OCI-LY7 (cell line): ENCODE data around the gene NF1. TPM values are rescaled to one million over a fixed set of nuclear protein-coding genes. Genes with fewer than 3 reads are reported as not detected.

Experiments
- BruUV-seq: library from RNA; stranded (reverse); fragments of 400-500 nt; replicated peaks from 2 replicates; lab custom pipeline; 2021; lab: Mats Ljungman, UMichigan
- CTCF ChIA-PET: fragments of 300-600 bp; sonication (Branson Sonifier 250); formaldehyde crosslinking; loops from one replicate; lab custom pipeline; 2022; ENCODE audit warnings: antibody characterized with exemption; ENCODE audit not compliant: unreplicated experiment; lab: Charles Lee
- POLR2A ChIA-PET: fragments of 300-600 bp; sonication (Branson Sonifier 250); formaldehyde crosslinking; loops from one replicate; lab custom pipeline; 2022; ENCODE audit warnings: antibody characterized with exemption; lab: Charles Lee
- DNase-seq: peaks from one replicate; pipeline ENCODE4 v3.0.0-alpha.2; 2015; ENCODE audit warnings: low spot score
- H2AFZ ChIP-seq: fragments of 200-600 bp; sonication (generic), shearing (Covaris generic); 2 replicates; pipeline ENCODE4 v1.6.1; 2014; ENCODE audit warnings: mild to moderate bottlenecking, antibody characterized with exemption, low read length, moderate library complexity
- H3K27ac ChIP-seq: fragments of 200-600 bp; sonication (generic); 2 replicates; pipeline ENCODE4 v1.5.1; 2014; ENCODE audit warnings: mixed run types, low read depth, mild to moderate bottlenecking, moderate library complexity, low read length, inconsistent platforms; ENCODE audit not compliant: poor library complexity, severe bottlenecking
- H3K36me3 ChIP-seq: fragments of 200-600 bp; sonication (generic); 2 replicates; pipeline ENCODE4 v1.6.1; 2014; ENCODE audit warnings: mild to moderate bottlenecking, antibody characterized with exemption, low read length, moderate library complexity, mixed read lengths; ENCODE audit not compliant: insufficient read depth
- H3K4me1 ChIP-seq: fragments of 200-600 bp; sonication (generic); 2 replicates; pipeline ENCODE4 v1.5.1; 2014; ENCODE audit warnings: mild to moderate bottlenecking, low read length; ENCODE audit not compliant: insufficient read depth, poor library complexity, severe bottlenecking
- H3K4me2 ChIP-seq: fragments of 200-600 bp; sonication (generic); 2 replicates; pipeline ENCODE4 v1.6.1; 2014; ENCODE audit warnings: mild to moderate bottlenecking, low read length
- H3K4me3 ChIP-seq: fragments of 200-600 bp; sonication (generic); 2 replicates; pipeline ENCODE4 v1.5.1; 2014; ENCODE audit warnings: mild to moderate bottlenecking, low read depth, low read length; ENCODE audit not compliant: poor library complexity, severe bottlenecking
- H3K79me2 ChIP-seq: fragments of 200-600 bp; sonication (generic); 2 replicates; pipeline ENCODE4 v1.6.1; 2016; ENCODE audit warnings: low read depth, mild to moderate bottlenecking, low read length, moderate library complexity, mixed read lengths; ENCODE audit not compliant: insufficient read depth
- H3K9me2 ChIP-seq: fragments of 200-600 bp; sonication (generic); 2 replicates; pipeline ENCODE4 v1.6.1; 2016; ENCODE audit warnings: mild to moderate bottlenecking, low read length, mixed read lengths; ENCODE audit not compliant: insufficient read depth
- H3K9me3 ChIP-seq: fragments of 200-600 bp; sonication (generic); 2 replicates; pipeline ENCODE4 v1.6.1; 2014; ENCODE audit warnings: mild to moderate bottlenecking, mixed run types, low read length, mixed read lengths
- H4K20me1 ChIP-seq: fragments of 200-600 bp; sonication (generic); 2 replicates; pipeline ENCODE4 v1.6.1; 2014; ENCODE audit warnings: mild to moderate bottlenecking, antibody characterized with exemption, low read length, moderate library complexity, mixed read lengths; ENCODE audit not compliant: insufficient read depth
- EZH2phosphoT487 ChIP-seq: fragments of 200-600 bp; sonication (generic); IDR thresholded peaks from 2 replicates; pipeline ENCODE4 v1.6.1; 2018; ENCODE audit warnings: low read depth, borderline replicate concordance, mild to moderate bottlenecking, mixed run types, antibody characterized with exemption, low read length, moderate library complexity, mixed read lengths
- intact Hi-C: fragments of 100-400 bp; cut with micrococcal nuclease; formaldehyde crosslinking; loops from one replicate; pipeline ENCODE4 v1.10.0; 2022; ENCODE audit not compliant: unreplicated experiment
- total RNA-seq, 2 experiments: library from RNA; depleted of rRNA in 1 of 2; stranded (reverse); fragments of >200 nt in 1 of 2; shearing (Covaris generic) in 1 of 2; gene quantifications; 2 replicates each; pipeline ENCODE4 v1.2.3, GENCODE V29; 2014 to 2022
- TF ChIP-seq, protein P1 (sequence below): fragments of 200-600 bp; sonication (generic); conservative IDR thresholded peaks from 2 replicates; pipeline ENCODE4 v1.5.1; 2014; ENCODE audit warnings: mild to moderate bottlenecking, antibody characterized with exemption, low read length, moderate library complexity, mixed read lengths

Gene NF1
- total RNA-seq, 2 experiments from 2014 or later, result 38.7 to 64.8 TPM

DNA sequence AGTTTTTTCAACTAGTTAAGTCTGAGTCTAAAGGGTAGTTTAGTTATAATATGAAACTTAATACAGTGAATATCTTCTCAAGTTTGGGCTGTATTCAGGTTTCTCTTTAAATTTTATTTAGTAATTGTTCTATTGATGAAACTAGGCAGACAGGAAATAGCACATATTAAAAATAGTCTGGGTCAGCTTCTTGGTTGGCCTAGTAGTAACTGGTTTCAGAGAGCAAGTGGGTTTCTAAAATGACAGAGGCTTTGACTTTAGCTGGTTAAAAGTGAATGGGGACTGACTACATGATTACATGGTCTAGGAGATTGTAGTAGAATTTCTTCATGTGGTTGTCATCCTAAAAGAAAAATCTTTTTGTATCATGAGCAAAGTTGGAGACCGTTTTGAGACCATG lies 155.5 kb downstream of the NF1 start:
- H3K4me1 ChIP-seq, result peaks cover 19% of the 10 kb centered on the region
- no TSS peak for BruUV-seq
- ChIA-PET CTCF (no interaction called here), POLR2A (interaction anchor here (1.0 kb wide), 1 partner anchor 87 kb away, joined by 3 read pairs; no protein-coding TSS in a partner anchor)
- H3K9me2 ChIP-seq, result no peaks in the 10 kb centered on the region
- H3K79me2 ChIP-seq, result no peaks in the 10 kb centered on the region
- H3K4me2 ChIP-seq, result peak overlapping the region; percentile 31
- no peaks in the 10 kb centered on the region for H4K20me1 ChIP-seq
- peaks cover 18% of the 10 kb centered on the region for H3K36me3 ChIP-seq
- H3K9me3 ChIP-seq, result no peaks in the 10 kb centered on the region
- H3K27ac ChIP-seq, result no peak overlapping the region
- DNase-seq, result no peak
- intact Hi-C loops, result no loop called here
- H2AFZ ChIP-seq, result peak overlapping the region; percentile 14; the same call in 1 of the 2 replicates
- no peak overlapping the region for H3K4me3 ChIP-seq
- no peak for TF ChIP-seq EZH2phosphoT487
- TF ChIP-seq, protein P1, sequence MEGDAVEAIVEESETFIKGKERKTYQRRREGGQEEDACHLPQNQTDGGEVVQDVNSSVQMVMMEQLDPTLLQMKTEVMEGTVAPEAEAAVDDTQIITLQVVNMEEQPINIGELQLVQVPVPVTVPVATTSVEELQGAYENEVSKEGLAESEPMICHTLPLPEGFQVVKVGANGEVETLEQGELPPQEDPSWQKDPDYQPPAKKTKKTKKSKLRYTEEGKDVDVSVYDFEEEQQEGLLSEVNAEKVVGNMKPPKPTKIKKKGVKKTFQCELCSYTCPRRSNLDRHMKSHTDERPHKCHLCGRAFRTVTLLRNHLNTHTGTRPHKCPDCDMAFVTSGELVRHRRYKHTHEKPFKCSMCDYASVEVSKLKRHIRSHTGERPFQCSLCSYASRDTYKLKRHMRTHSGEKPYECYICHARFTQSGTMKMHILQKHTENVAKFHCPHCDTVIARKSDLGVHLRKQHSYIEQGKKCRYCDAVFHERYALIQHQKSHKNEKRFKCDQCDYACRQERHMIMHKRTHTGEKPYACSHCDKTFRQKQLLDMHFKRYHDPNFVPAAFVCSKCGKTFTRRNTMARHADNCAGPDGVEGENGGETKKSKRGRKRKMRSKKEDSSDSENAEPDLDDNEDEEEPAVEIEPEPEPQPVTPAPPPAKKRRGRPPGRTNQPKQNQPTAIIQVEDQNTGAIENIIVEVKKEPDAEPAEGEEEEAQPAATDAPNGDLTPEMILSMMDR, result no peak

DNA sequence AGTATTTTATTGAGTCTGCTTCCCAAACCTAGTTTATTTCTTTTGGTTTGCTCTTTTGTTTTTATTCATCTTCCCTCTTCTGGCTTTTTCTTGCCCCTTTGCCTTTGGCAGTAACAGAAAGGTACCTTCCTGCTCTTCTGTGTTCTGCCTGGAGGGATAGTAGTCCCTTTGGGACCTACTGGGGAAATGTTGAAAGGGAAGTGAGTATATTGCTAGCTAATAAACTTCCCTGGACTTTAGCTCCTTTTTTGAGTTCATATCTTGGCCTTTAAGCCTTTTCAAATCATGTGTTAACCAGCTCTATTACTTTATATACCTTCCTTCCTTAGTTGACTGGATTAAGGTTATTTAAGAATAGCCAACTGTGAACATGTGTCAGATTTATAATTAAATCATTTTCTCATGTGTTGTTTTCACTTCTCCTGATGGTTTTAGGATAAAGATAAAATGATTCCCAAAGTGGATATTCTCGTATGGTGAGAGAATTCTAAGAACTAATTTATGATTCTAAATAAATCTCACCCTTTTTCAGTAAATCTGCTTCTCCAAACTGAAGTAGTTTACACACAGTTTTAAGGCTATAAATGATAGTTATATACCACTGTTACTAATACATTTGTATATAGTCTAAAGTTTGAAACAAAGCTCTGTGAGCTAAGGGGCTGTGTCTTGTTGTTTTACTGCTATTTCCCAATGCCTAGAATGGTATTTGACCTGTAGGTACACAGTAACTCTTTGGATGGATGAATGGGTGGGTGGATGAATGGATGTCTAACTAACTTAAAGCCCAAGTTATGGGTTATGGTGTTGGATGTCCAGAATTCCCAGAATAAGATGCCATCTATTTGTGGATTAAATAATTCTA lies 156.6 kb downstream of the NF1 start:
- CTCF ChIA-PET, result no interaction called here
- Histone ChIP-seq H3K79me2 (no peaks in the 10 kb centered on the region), H3K4me1 (peaks cover 19% of the 10 kb centered on the region), H3K9me2 (no peaks in the 10 kb centered on the region), H3K4me2 (peak overlapping the region; percentile 28; the same call in 1 of the 2 replicates), H4K20me1 (no peaks in the 10 kb centered on the region), H3K4me3 (no peak overlapping the region), H2AFZ (no peak overlapping the region), H3K27ac (no peak overlapping the region), H3K36me3 (peaks cover 12% of the 10 kb centered on the region; the same call in 1 of the 2 replicates), H3K9me3 (no peaks in the 10 kb centered on the region)
- POLR2A ChIA-PET, result interaction anchor here (0.5 to 1.8 kb wide), 4 partner anchors 10 to 89 kb away, joined by 3 to 5 read pairs (median 4); no protein-coding TSS in a partner anchor
- no TSS peak for BruUV-seq
- DNase-seq, result no peak
- intact Hi-C loops, result no loop called here
- TF ChIP-seq, protein P1, result no peak
- no peak for TF ChIP-seq EZH2phosphoT487

DNA sequence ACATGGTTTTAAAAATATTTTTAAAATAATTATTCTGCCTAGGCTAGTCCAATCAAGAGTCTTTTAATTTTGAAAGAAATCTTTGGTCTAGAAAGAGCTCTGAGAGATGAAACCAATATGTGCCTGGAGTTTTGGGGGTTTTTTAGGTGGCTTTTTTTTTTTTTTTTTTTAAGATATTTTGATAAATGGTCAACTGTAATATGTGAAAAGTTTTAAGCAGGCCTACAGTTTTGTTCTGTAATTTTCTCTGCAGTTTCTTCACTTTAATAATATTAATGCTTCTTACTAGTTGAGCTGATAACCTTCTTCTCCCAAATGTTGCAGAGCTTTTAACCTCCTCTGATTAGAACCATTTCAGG lies 157.2 kb downstream of the NF1 start:
- Histone ChIP-seq H3K4me1 (peaks cover 19% of the 10 kb centered on the region), H3K4me2 (no peak overlapping the region), H3K79me2 (no peaks in the 10 kb centered on the region), H3K36me3 (peaks cover 12% of the 10 kb centered on the region; the same call in 1 of the 2 replicates), H4K20me1 (no peaks in the 10 kb centered on the region), H3K27ac (no peak overlapping the region), H3K9me2 (no peaks in the 10 kb centered on the region), H3K9me3 (no peaks in the 10 kb centered on the region), H2AFZ (no peak overlapping the region), H3K4me3 (no peak overlapping the region)
- POLR2A ChIA-PET, result interaction anchor here (0.5 to 1.8 kb wide), 3 partner anchors 9 to 565 kb away, joined by 3 to 4 read pairs (median 3); no protein-coding TSS in a partner anchor
- DNase-seq, result no peak
- BruUV-seq, result no TSS peak
- CTCF ChIA-PET, result no interaction called here
- intact Hi-C loops, result no loop called here
- TF ChIP-seq, protein P1, result no peak
- TF ChIP-seq EZH2phosphoT487, result no peak
